CD4-positive, alpha-beta T cell treated with Interleukin-17A for 1 hour (primary cell): ENCODE data around the gene CC2D1A.

Experiments used
- DNase-seq: peaks from one replicate; pipeline ENCODE4 v3.0.0-alpha.2; 2020

Gene CC2D1A

GRCh38 chr19:13942023-13942684 is 36.2 kb downstream of the CC2D1A start:
- no peak for DNase-seq

GRCh38 chr19:13946414-13946813 is 40.4 kb downstream of the CC2D1A start:
- no peak for DNase-seq

GRCh38 chr19:13951043-13951442 is 45.0 kb downstream of the CC2D1A start:
- DNase-seq: no peak

- DNase-seq: no peak
These were observed 45.8 kb downstream of the CC2D1A start for GRCh38 chr19:13951799-13952153.

GRCh38 chr19:13952154-13952930 is 46.3 kb downstream of the CC2D1A start, which contains the start of gene DCAF15:
DCAF15 (plus strand) TSS chr19:13952509; CDS start chr19:13952513, 4 bp downstream.
- peak; percentile 100 for DNase-seq

- DNase-seq: peak; percentile 16
These were observed 47.0 kb downstream of the CC2D1A start for GRCh38 chr19:13952931-13953531.

GRCh38 chr19:13954185-13954584 is 48.2 kb downstream of the CC2D1A start:
- DNase-seq: no peak

GRCh38 chr19:13955662-13956364 is 49.8 kb downstream of the CC2D1A start:
- no peak for DNase-seq

GRCh38 chr19:13956365-13956744 is 50.4 kb downstream of the CC2D1A start:
- no peak for DNase-seq

- DNase-seq: no peak
These were observed 51.0 kb downstream of the CC2D1A start for GRCh38 chr19:13957051-13957450.

- DNase-seq: no peak
These were observed 52.0 kb downstream of the CC2D1A start for GRCh38 chr19:13958043-13958442.

GRCh38 chr19:13959141-13959961 is 53.4 kb downstream of the CC2D1A start:
- DNase-seq: no peak

GRCh38 chr19:13959962-13960862 is 54.2 kb downstream of the CC2D1A start:
- peak; percentile 36 for DNase-seq

- DNase-seq: no peak
These were observed 55.1 kb downstream of the CC2D1A start for GRCh38 chr19:13960863-13961784.

- no peak for DNase-seq
These were observed 56.1 kb downstream of the CC2D1A start for GRCh38 chr19:13961826-13962698.

GRCh38 chr19:13962699-13963602 is 57.0 kb downstream of the CC2D1A start:
- DNase-seq: no peak

GRCh38 chr19:13963603-13964105 is 57.7 kb downstream of the CC2D1A start:
- no peak for DNase-seq

- DNase-seq: no peak
These were observed 58.8 kb downstream of the CC2D1A start for GRCh38 chr19:13964776-13965175.
